ENCODE results near the gene MEAF6.

DNA sequence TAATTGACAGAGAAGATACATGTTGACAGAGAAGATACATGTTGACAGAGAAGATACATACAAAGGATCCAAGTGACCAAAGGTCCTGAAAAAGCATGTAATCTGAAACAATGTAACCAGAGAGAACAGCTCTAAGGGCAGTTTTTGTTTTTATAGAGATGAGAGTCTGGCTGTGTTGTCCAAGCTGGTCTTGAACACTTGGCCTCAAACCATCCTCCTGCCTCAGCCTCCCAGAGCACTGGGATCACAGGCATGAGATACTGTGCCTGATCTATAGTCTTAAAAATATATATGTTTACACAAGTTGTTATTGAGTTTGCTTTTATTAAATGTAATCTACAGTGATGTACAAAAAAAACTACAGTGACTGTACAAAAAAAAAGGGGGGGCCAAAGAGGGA lies 12.5 kb downstream of the MEAF6 start:
- TF ChIP-seq, protein P1, sequence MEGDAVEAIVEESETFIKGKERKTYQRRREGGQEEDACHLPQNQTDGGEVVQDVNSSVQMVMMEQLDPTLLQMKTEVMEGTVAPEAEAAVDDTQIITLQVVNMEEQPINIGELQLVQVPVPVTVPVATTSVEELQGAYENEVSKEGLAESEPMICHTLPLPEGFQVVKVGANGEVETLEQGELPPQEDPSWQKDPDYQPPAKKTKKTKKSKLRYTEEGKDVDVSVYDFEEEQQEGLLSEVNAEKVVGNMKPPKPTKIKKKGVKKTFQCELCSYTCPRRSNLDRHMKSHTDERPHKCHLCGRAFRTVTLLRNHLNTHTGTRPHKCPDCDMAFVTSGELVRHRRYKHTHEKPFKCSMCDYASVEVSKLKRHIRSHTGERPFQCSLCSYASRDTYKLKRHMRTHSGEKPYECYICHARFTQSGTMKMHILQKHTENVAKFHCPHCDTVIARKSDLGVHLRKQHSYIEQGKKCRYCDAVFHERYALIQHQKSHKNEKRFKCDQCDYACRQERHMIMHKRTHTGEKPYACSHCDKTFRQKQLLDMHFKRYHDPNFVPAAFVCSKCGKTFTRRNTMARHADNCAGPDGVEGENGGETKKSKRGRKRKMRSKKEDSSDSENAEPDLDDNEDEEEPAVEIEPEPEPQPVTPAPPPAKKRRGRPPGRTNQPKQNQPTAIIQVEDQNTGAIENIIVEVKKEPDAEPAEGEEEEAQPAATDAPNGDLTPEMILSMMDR (IDR thresholded peaks at IDR 0.05), result no peak
- no peak for TF ChIP-seq POLR2A (IDR thresholded peaks at IDR 0.05; ENCODE audit: low read depth)
- TF ChIP-seq EP300 (IDR thresholded peaks at IDR 0.05), result no peak
